ENCODE results near the gene DLEC1. TPM values are rescaled to one million over a fixed set of nuclear protein-coding genes. Genes with fewer than 3 reads are reported as not detected.

Gene DLEC1
- total RNA-seq, 1 donor from 2014 or later, result not detected

- no peak overlapping the region for H3K4me3 ChIP-seq (ENCODE audit: low read depth, low read length)
- no peak for DNase-seq (ENCODE audit: low read depth)
- peak; percentile 83 for TF ChIP-seq CTCF (conservative IDR thresholded peaks at IDR 0.05; ENCODE audit: low read depth, low read length)
Observed at GRCh38 chr3:38117748-38118420, 78.9 kb downstream of the DLEC1 start.

- H3K4me3 ChIP-seq (ENCODE audit: low read depth, low read length), result no peak overlapping the region
- DNase-seq (ENCODE audit: low read depth), result no peak
- TF ChIP-seq CTCF (conservative IDR thresholded peaks at IDR 0.05; ENCODE audit: low read depth, low read length), result no peak
Observed at GRCh38 chr3:38118421-38119247, 79.6 kb downstream of the DLEC1 start.

GRCh38 chr3:38119248-38119544, 80.2 kb downstream of the DLEC1 start:
- DNase-seq (ENCODE audit: low read depth), result no peak
- no peak overlapping the region for H3K4me3 ChIP-seq (ENCODE audit: low read depth, low read length)
- no peak for TF ChIP-seq CTCF (conservative IDR thresholded peaks at IDR 0.05; ENCODE audit: low read depth, low read length)

- DNase-seq (ENCODE audit: low read depth), result no peak
- TF ChIP-seq CTCF (conservative IDR thresholded peaks at IDR 0.05; ENCODE audit: low read depth, low read length), result no peak
- H3K4me3 ChIP-seq (ENCODE audit: low read depth, low read length), result no peak overlapping the region
Observed at GRCh38 chr3:38119821-38120692, 81.0 kb downstream of the DLEC1 start.

GRCh38 chr3:38120693-38121450, 81.9 kb downstream of the DLEC1 start:
- DNase-seq (ENCODE audit: low read depth), result no peak
- H3K4me3 ChIP-seq (ENCODE audit: low read depth, low read length), result no peak overlapping the region
- TF ChIP-seq CTCF (conservative IDR thresholded peaks at IDR 0.05; ENCODE audit: low read depth, low read length), result no peak

GRCh38 chr3:38121451-38121831, 82.4 kb downstream of the DLEC1 start:
- DNase-seq (ENCODE audit: low read depth), result no peak
- no peak overlapping the region for H3K4me3 ChIP-seq (ENCODE audit: low read depth, low read length)
- no peak for TF ChIP-seq CTCF (conservative IDR thresholded peaks at IDR 0.05; ENCODE audit: low read depth, low read length)
